Panc1 (cell line): ENCODE results near the gene ST8SIA6.

Experiments used
- POLR2AphosphoS5 ChIP-seq: IDR thresholded peaks from 2 replicates; pipeline ENCODE4 v1.6.1; 2012; ENCODE audit warnings: mild to moderate bottlenecking, low read depth, low read length, moderate library complexity
- SIN3A ChIP-seq: IDR thresholded peaks from 2 replicates; pipeline ENCODE4 v1.6.1; 2012; ENCODE audit warnings: low read depth, mild to moderate bottlenecking, low read length, moderate library complexity, borderline replicate concordance; ENCODE audit not compliant: insufficient read depth
- TCF7L2 ChIP-seq: IDR thresholded peaks from 2 replicates; pipeline ENCODE4 v1.6.1; 2011; ENCODE audit warnings: mild to moderate bottlenecking, low read depth, low read length, inconsistent platforms
- TF ChIP-seq, protein P1 (sequence below), 2 experiments: IDR thresholded peaks; 2 replicates each; pipeline ENCODE4 v1.6.1; 2011 to 2012; ENCODE audit warnings: low read depth in 2 of 2, control low read depth in 1 of 2, low read length in 1 of 2, mild to moderate bottlenecking in 1 of 2, moderate library complexity in 1 of 2; ENCODE audit not compliant: insufficient read depth in 1 of 2
- TF ChIP-seq, protein P2 (sequence below): fragments of 450-650 bp; IDR thresholded peaks from 2 replicates; pipeline ENCODE4 v1.5.1; 2017; ENCODE audit warnings: mild to moderate bottlenecking

DNA sequence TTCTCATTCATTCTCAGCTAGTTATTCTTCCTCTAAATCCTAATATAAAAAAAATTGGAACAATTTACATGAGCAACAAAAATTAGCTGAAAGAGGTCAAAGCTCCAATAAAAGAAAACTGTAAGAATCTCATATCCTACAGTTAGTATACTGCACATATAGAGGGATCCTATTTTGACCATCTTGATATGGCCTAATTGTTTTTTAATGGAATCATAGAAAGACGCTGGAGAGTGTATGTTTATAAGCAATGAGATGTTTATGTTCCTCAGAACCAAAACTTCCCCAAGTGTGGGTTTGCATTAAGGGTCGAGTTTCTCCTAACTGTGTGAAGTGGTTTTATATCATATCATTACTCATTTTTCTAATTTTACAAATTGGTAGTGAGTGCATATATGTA, 123.9 kb downstream of the ST8SIA6 start:
- TF ChIP-seq, protein P1, sequence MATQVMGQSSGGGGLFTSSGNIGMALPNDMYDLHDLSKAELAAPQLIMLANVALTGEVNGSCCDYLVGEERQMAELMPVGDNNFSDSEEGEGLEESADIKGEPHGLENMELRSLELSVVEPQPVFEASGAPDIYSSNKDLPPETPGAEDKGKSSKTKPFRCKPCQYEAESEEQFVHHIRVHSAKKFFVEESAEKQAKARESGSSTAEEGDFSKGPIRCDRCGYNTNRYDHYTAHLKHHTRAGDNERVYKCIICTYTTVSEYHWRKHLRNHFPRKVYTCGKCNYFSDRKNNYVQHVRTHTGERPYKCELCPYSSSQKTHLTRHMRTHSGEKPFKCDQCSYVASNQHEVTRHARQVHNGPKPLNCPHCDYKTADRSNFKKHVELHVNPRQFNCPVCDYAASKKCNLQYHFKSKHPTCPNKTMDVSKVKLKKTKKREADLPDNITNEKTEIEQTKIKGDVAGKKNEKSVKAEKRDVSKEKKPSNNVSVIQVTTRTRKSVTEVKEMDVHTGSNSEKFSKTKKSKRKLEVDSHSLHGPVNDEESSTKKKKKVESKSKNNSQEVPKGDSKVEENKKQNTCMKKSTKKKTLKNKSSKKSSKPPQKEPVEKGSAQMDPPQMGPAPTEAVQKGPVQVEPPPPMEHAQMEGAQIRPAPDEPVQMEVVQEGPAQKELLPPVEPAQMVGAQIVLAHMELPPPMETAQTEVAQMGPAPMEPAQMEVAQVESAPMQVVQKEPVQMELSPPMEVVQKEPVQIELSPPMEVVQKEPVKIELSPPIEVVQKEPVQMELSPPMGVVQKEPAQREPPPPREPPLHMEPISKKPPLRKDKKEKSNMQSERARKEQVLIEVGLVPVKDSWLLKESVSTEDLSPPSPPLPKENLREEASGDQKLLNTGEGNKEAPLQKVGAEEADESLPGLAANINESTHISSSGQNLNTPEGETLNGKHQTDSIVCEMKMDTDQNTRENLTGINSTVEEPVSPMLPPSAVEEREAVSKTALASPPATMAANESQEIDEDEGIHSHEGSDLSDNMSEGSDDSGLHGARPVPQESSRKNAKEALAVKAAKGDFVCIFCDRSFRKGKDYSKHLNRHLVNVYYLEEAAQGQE (IDR thresholded peaks at IDR 0.05; ENCODE audit: insufficient read depth in 1 of 2, low read depth in 2 of 2, low read length in 1 of 2), result no peak
- no peak for TF ChIP-seq POLR2AphosphoS5
- TF ChIP-seq, protein P2, sequence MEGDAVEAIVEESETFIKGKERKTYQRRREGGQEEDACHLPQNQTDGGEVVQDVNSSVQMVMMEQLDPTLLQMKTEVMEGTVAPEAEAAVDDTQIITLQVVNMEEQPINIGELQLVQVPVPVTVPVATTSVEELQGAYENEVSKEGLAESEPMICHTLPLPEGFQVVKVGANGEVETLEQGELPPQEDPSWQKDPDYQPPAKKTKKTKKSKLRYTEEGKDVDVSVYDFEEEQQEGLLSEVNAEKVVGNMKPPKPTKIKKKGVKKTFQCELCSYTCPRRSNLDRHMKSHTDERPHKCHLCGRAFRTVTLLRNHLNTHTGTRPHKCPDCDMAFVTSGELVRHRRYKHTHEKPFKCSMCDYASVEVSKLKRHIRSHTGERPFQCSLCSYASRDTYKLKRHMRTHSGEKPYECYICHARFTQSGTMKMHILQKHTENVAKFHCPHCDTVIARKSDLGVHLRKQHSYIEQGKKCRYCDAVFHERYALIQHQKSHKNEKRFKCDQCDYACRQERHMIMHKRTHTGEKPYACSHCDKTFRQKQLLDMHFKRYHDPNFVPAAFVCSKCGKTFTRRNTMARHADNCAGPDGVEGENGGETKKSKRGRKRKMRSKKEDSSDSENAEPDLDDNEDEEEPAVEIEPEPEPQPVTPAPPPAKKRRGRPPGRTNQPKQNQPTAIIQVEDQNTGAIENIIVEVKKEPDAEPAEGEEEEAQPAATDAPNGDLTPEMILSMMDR, result no peak
- TF ChIP-seq TCF7L2, result no peak
- TF ChIP-seq SIN3A, result no peak
